HPDE6-E6E7 (cell line): Measurements from ENCODE around the gene GUCY2C.
"Not testable (repeated sequence)": the region's sequence is repeated elsewhere in the genome, so short reads cannot be mapped to it uniquely, and the experiment has no call there.

ENCODE experiments used
- DNase-seq: peaks from one replicate; pipeline ENCODE4 v3.0.0; 2011; ENCODE audit warnings: missing footprints; ENCODE audit errors: extremely low spot score

Gene GUCY2C

DNA sequence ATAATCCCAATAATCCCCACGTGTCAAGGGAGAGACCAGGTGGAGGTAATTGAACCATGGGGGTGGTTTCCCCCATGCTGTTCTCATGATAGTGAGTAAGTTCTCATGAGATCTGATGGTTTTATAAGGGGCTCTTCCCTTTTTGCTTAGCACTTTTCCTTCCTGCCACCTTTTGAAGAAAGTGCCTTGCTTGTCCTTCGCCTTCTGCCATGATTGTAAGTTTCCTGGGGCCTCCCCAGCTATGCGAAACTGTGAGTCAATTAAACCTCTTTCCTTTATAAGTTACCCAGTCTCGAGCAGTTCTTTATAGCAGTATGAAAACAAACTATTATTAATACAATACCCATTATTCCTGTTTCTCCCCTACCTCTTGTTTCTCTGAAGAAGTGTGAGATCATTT, 14.2 kb downstream of the GUCY2C start:
- not testable (repeated sequence) for DNase-seq

DNA sequence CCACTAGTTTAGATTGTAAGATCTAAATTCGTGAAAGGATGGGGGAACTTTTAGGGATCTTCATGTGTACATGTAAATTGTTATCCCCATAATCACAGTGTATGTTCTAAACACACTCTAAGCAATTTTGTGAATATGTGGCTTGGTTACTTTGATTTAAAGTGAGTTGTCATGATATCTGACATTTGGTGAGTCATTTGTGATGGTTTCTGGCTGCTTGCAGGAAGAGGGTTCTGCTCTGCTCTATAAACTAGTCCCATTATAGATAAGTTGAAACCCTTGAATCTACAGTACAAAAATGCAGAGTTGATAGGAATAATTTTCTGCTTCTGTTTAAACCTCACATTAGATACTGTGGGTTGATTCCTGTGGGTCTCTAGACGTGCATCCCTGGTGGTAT, 14.8 kb downstream of the GUCY2C start:
- DNase-seq: no peak

DNA sequence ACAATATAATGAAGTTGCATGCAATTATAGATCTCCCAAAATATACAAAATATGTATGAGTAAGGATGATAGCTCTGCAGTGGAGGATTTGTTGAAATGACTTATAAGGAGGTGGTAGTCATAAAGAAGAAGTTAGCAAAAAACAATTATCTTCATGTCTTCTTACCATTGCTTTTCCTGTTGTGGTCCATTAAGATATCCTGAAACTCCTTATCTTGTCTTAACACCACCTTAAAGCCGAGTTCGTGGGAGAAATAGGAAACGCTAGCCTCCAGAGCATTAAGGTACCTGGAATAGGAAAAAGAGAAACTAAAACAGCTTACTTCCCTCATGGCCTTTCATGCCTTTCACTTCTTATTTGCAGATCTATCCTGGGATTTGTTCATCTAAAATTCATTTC, 15.2 kb downstream of the GUCY2C start:
- no peak for DNase-seq

DNA sequence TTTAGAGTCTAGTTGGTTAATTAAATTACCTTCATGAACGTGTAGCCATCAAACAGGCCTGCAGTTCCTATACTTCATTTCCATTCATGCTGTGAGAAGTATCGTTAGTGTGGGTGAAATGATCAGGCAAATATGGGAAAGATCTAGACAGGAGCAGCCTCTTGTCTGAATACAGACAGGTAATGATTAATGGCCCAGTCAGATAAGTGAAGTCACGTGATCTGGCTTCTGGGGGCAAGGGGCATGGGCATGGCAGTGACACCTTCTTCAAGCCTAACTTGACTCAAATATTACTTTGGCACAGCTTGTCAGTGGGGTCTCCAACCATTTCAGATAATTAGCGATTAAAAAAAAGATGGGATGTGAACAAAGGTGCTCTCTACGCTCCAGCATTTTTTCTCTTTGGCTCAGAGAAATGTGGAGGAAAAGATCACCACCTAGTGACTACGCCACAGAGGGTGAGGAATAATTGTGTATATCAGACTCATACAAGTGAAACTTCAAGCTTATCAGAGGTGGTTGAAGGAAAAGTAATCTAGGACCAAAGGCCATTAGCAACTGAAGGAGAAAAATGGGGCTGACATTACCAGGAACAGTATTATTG, 17.8 kb downstream of the GUCY2C start:
- no peak for DNase-seq

DNA sequence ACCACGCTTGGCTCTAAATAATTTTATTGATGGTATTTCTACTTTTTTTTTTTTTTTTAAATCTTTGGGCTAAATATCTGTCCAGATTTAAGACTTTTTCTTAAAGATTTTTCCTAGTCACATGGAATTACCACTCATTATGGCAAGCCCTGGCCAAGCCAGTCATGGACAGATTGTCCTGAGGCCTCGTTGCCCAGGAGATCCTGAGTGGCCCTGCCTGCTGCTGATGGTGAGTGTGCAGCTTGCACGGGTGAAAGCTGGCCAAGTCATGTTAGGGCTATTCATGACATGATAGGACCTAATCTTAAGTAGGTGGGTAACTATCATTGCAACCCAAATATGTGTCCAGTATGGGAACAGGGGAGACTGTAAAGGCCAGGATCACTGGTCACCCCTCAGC, 27.8 kb downstream of the GUCY2C start:
- no peak for DNase-seq

DNA sequence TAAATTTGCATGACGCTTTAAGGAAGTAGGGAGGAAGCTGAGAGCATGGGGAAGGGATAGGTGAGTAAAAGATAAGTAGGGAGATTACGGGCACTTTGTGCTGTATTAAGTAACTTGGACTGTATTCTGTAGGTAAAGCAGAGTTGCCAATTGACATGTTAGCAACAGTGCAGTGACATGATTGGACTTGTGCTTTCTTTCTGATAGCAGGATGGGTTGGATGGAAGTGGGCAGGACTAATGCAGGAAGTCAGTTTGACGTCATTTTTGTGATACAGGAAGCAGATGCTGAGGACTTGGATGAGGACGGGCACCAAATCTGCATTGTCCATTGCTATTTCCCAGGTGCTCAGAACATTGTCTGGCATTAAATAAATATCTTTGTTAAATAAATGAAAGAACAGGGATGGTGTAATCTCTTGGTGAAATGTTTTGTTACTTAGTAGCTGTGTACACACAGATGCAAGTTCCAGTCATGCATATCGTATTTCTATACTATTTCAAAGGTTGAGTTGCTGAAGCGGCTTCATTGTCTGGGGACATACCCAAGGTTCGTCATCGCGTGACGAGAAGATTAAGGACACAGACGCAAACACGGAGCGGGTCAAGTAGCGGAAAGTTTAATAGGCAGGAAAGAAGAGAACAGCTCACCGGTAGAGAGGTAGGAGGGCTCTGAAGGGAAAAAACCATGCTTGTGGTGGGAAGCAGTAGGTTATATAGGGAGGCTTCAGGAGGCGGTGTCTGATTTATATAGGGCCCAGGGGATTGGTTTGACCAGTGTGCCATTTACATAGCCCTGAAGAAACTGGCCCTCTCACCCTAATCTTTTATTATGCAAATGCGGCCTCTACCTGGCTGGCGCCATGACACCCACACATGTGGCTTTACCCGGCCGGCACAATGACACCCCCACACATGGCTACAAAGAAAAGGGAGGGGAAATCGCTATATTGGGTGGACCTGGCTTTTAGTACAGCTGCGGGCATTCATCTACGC, 30.7 kb downstream of the GUCY2C start:
- no peak for DNase-seq

DNA sequence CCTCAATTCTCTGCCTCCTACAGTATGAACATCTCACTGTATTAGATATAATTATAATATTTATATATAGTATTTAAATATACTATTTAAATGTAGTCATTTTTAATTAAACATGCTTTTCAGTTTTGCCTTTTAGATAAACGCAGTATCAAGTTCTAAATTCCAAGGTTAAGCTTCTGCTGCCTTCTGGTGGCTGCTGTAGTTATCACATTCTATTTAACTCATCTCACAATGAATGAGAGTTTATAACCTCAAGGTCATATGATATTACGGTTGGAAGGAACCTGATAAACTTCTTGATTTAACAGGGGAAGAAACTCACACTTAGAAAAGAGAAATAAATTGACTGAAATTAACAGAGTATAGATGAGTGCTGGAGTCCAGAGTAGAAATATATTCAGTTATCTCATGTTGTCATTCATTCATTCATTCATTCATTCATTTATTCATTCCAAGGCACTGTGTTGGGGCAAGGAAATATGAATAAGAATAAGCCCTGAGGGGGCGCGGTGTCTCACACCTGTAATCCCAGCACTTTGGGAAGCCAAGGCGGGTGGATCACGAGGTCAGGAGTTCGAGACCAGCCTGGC, 31.9 kb downstream of the GUCY2C start:
- DNase-seq: peak; percentile 21

DNA sequence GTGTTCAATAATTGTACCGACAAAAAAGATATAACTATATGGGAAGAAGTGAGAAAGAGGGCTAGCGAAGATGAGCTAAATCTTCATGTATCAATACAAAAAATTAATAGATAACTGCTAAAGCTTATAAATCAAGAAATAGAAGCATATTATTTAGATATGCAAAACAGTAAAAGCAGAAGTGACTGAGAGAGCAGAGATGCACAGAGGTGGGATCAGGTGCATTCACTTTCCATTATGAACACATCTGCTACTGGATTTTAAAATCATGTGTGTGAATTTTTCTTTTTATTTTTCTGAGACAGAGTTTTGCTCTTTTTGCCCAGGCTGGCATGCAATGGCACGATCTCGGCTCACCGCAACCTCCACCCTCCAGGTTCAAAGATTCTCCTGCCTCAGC, 33.4 kb downstream of the GUCY2C start:
- DNase-seq: no peak

DNA sequence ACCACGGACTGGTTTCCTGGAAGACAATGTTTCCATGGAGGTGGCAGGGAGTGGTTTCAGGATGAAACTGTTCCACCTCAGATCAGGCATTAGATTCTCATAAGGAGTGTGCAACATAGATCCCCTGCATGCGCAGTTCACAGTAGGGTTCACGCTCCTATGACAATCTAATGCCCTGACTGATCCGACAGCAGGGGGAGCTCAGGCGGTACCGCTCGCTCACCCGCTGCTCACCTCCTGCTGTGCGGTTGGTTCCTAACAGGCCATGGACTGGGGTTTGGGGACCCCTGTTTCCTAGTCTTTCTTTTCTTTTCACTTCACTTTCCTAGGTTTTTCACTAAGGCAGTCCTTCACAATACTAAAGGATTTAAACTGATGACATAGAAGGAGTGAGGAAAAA, 39.6 kb downstream of the GUCY2C start:
- no peak for DNase-seq

DNA sequence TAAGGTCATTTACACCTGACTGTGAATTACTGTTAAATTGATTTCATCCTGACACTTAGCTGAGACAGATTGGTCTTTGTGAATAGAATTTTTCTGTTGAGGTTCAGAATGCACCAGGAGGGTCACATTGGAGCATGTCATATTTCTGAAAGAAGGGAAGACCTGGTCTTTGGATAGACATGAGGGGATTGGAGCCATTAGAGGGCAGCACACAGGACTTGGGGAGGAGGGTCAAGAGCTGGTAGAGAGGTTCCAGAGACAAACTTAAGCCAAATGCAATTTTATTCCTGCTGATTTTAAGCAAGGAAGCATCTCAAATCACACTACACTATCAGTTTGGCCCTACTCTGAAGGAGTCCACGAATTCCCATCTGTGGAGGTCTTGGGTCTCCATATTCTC, 41.1 kb downstream of the GUCY2C start:
- no peak for DNase-seq

DNA sequence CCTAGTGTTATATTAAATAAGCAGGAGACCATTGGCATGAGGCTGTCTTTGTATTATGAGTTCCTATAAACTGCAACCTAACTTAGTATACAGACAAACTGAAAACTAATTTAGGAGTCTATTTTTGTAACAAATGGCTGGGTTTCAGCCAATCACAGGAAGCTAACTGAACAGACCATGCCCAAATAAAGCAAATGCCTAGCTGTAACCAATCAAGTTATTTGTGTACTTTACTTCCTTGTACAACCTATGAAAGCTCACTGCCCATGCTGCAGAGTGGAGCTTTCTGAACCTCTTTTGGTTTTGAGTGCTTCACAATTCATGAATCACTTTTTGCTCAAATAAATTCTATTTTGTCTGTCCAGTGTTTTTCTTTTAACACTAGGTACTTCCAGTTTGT, 41.6 kb downstream of the GUCY2C start:
- DNase-seq: no peak

DNA sequence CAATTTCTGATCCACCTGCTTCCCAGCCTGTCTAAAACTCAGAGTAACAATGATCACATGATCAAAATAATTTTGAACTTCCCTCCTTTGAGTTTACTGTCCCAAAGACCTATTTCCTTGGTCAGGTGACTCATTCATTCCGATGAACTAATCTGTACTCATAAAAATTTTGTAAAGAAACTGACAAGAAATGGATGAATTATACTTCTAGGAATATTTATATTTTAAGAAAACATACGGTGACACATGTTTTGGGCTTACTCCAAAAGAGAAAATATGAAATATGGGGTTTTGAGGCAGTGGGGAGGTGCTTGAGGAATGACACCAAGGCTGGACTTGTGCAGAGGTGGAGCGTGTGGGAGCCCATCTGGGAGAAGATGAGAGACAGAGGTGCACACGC, 42.0 kb downstream of the GUCY2C start:
- DNase-seq: no peak

DNA sequence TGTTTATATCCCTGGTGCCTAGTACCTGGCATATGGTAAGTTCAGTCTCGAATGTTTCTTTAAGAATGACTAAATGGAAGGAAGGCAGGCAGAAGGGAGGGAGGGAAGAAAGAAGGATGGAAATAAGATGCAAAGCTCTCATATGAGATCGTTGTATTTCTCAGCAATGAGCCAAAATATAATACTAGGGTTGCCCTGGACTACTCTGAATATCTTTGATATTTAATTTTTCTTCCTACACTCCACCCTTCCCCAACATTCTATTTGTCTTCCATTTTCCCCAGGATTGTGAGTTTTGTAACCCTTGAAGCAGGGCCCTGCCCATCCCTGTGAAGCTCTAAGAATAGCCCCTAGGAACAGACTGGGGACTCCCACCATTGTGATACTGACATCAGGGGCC, 43.9 kb downstream of the GUCY2C start:
- DNase-seq: no peak

DNA sequence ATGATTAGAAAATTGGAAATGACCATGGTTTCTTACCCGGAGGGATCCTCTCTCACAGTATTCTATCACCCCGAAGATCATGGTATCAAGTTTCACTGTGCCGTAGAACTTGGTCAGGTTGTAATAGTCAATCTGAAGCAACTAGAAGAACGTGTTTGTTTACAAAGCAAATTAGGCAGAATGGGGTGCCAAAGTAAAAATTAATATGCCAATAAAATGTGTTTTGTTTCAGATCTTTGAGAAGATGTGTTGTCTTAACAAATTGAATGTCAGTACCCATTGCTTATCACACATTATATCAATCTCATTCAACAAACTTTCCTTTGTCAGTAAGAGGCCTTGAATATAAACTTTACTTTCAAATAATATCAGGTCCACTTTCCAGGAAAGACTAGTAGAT, 45.0 kb downstream of the GUCY2C start:
- no peak for DNase-seq

DNA sequence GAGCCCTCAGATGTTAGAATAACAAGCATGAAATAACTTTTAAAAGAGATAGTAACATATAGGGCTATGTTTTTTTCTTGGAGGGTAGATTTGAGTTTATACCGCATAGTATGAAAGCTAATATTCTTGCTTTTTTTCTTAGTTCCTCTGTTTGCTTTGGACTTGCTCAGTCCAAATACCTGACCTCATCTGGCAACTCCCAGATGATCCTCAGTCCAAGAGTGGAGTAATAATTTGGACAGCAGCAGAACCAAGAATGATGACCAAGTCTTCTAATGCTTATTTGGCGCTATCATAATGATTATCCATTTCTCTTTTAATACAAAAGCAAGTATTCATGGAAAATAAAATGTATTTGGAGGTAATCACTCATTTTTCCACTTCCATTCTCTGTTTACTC, 45.6 kb downstream of the GUCY2C start:
- DNase-seq: no peak

DNA sequence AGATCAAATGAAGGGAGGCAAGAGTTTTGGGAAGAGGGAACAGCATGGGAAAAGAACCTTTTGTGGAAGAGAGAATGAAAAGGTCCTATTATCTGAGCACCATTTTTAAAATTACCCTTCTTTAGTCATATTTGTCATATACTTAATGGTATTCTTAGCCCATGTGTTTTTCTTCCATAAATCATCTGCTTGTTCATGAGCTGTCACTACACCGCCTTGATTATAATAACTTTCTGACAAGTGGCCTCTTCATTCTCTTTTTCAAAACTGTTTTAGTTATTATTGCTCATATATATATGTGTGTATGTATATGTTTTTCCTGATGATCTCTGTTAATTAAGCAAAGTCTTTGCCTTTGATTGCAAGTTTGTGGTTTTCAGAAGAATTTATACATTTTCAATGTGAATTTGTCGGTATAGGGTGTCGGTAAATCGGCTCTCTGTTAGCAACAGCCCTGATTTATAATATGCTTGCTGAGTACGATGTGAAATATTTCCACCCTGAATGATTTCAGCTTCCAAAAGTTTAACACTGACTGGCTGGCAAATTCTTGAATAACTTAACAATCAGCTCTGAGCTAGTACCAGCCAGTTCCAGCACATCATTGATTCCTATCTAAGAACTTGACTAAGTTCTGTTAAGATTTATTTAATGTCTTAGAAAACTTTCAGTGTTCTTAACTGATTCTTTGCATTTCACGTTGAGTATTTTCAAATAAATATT, 49.2 kb downstream of the GUCY2C start:
- DNase-seq: no peak

DNA sequence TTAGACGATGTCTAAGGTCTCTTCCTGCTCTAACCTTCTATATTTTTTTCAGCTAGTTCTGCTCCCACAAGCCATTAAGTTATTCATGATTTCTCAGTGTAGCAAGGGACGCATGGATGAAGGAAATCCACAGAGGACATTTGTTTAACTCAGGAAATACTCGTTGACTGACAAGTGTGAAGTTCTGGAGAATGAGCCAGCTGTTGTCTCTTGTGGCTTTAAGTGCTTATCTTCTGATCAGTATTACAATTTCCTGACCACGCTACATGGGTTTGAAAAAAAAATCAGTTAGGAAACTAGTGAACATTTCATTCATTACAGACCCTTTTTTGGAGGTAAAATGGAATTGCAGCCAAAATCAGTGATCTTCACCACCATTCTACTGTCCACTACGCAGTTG, 53.1 kb downstream of the GUCY2C start:
- no peak for DNase-seq

DNA sequence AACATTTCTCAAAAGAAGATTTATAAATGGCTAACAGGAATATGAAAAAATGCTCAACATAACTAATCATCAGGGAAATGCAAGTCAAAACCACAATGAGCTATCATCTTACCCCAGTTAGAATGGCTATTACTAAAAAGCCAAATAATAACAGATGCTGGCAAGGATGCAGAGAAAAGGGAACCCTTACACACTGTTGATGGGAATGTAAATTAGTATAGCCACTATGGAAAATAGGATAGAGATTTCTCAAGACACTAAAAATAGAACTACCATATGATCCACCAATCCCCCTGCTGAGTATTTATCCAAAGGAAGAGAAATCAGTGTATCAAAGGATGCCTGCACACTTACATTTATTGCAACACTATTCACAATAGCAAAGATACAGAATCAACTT, 58.3 kb downstream of the GUCY2C start:
- DNase-seq: no peak

DNA sequence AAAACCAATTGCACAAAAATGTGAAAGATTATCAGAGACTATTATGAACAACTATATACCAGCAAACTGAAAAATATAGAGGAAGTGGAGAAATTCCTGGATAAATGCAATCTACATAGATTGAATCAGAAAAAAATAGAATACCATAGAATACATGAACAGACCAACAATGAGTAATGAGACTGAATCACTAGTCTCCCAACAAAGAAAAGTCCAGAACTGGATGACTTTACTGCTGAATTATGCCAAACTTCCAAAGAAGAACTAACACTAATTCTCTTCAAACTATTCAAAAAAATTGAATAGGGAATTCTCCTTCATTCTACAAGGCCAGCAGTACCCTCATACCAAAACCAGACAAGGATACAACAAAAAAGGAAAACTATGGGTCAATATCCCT, 60.6 kb downstream of the GUCY2C start:
- DNase-seq: no peak

DNA sequence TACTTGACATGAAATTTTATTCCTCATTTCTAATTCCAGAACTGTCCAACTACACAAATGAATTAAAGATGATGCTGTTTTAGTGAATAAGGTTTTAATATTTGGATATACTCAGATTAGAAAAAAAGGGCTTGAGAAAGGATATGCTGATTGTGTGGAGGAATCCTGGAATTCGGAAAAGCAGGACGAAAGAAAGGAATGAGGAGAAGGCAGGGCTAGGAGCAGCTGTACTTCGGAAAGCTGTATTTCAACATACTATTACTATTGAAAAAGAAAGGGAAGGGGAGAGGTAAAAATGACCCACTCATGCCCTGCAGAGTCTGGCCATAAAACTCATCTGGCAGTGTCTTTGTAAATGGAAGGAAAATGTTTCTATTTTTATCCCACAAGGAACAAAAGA, 65.6 kb downstream of the GUCY2C start:
- no peak for DNase-seq

DNA sequence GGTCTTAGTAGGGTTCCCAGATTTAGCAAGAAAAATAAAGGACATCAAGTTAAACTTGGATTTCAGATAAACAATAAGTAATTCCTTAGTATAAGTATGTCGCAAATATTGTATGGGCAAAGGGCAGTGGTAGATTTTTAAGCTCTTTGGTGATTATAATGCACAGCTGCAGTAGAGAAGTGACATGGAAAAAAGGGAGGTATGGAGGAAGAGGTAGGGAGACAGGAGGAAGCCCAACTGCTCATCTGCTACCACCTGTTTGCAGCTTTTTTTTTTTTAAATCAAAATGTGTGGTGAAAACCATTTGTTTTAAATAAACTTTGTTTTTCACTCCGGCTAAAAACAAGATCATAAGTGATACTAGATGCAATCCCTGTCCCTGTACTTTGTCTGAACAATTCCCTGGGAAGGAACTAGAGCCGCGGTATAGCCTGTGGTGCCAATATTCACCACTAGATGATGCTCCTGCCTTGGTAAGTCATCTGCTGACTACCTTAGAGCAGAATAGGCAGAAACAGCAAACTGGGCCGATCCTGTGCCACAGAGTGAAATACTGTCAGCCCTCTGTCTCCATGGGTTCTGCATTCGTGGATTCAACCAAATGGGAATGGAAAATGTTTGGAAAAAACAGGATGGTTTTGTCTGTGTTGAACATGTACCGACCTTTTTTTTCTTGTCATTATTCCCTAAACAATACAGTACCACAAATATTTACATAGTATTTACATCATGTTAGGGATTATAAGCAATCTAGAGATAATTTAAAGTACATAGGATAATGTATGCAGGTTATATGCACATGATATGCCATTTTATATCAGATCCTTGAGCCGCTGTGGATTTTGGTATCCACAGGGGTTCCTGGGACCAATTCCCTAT, 66.3 kb downstream of the GUCY2C start:
- DNase-seq: peak; percentile 59
